Neural progenitor cell (in vitro differentiated cells): ENCODE data around the gene MT1G.

ENCODE experiments used
- EZH2phosphoT487 ChIP-seq: fragments of 200-600 bp; sonication (generic); IDR thresholded peaks from 2 replicates; pipeline ENCODE4 v1.6.1; 2017; ENCODE audit warnings: antibody characterized with exemption
- TF ChIP-seq, protein P1 (sequence below): fragments of 200-600 bp; sonication (generic); IDR thresholded peaks from 2 replicates; pipeline ENCODE4 v1.5.1; 2017; ENCODE audit warnings: antibody characterized with exemption, mild to moderate bottlenecking

DNA sequence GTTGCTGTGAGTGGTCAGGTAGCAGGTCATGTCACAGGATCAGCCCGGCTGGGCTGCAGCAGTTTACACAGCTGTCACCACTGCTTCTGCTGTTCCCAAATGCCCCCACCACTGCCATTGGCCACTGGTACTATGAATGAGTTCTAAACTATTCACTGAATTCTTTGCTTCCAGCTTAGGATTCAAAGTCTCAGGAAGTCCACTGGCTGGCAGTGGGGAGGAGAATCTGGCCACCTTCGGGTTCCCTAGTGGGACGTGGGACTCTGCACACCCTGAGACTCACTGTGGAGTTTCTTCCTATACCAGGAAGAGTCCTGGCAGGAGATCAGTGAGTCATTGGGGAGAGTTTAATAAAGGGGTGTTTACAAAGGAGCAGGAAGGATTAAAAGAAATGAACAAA is 21.3 kb upstream of the MT1G start:
- TF ChIP-seq, protein P1, sequence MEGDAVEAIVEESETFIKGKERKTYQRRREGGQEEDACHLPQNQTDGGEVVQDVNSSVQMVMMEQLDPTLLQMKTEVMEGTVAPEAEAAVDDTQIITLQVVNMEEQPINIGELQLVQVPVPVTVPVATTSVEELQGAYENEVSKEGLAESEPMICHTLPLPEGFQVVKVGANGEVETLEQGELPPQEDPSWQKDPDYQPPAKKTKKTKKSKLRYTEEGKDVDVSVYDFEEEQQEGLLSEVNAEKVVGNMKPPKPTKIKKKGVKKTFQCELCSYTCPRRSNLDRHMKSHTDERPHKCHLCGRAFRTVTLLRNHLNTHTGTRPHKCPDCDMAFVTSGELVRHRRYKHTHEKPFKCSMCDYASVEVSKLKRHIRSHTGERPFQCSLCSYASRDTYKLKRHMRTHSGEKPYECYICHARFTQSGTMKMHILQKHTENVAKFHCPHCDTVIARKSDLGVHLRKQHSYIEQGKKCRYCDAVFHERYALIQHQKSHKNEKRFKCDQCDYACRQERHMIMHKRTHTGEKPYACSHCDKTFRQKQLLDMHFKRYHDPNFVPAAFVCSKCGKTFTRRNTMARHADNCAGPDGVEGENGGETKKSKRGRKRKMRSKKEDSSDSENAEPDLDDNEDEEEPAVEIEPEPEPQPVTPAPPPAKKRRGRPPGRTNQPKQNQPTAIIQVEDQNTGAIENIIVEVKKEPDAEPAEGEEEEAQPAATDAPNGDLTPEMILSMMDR: no peak
- TF ChIP-seq EZH2phosphoT487: no peak
